Measurements from ENCODE around the gene AK8. TPM values are rescaled to one million over a fixed set of nuclear protein-coding genes. Genes with fewer than 3 reads are reported as not detected.

The AK8 gene
- total and polyA plus RNA-seq, 4 donors, result 2.3 to 5.3 (median 3.9) TPM

DNA sequence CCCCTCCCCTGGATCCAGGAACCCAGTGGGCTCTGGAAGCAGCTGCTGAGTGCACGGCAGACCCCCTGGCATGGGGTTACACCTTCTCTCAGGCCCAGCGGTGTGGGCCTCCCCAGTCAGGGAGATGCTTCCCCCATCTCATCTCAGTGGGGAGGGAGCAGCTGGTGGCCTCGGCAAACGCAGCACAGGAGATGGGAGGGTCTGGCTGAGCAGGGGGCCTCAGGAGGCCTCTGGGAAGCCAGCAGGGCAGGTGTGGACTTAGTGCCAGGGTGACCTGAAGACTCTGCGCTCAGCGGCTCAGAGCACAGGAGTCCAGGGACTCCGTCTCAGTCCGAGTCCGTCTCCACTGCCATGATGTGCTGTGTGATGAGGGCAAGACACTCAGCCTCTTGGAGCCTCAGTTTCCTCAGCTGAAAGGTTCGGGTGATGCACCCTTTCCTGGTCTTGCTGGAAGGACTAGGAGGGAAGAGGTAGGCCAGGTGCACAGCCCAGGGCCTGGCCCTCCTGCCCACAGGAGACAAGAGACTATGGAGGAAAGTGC is 107.2 kb downstream of the AK8 start:
- 77% methylated on average over 8 of the region's 10 CpGs for WGBS (ENCODE audit: insufficient coverage)

DNA sequence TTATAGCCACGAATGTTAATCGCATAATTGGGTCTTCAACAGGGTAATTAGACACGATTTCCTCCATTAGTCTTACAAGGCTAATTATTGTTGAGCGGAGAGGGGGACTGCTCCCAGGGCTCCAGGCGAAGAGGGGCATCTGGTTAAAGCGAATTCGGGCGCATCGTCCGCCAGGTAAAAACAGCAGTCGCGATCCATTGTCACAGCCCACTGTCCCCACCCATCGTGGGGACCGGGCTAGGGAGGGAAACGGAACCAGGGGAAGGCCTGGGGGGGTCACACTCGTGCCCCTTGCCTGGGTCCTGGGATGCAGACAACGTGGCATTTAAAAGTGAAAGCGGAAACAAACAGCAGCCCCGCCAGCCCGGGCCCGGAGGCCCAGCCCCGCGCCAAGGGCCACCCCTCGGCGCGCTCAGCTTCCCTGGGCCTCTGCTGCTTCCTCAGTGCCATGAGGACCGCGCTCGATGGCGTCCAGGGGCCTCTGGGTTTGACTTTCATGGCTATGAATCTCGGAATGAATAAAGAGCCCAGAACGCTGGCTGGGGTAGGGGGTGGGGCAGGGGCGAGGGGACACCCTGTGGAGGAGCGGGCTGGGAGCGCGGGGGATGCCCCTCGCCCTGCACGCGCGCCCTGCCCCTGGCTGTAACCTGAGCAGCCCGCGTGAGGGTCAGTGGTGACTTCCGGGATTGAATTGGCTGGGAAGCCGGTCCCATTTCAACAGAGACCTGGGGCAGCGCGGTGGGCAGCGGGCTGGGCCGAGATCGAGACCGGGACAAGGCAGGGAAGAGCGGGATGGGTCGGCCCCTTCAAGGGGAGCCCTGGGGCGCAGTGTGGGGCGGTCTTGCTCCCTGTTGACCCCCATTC is 107.9 kb downstream of the AK8 start:
- H3K9me3 ChIP-seq (ENCODE audit: control insufficient read depth, insufficient read depth, low read length), result no peaks in the 10 kb centered on the region
- WGBS (ENCODE audit: insufficient coverage), result 6% methylated on average over 49 of the region's 54 CpGs

More for the DNA sequence above, 107.2 kb downstream of the AK8 start:
- Histone ChIP-seq H3K9me3 (ENCODE audit: control insufficient read depth, insufficient read depth, low read length) (no peaks in the 10 kb centered on the region), H3K4me1 (ENCODE audit: control insufficient read depth, insufficient read depth, low read length) (peaks cover 22% of the 10 kb centered on the region), H3K4me3 (ENCODE audit: low read depth, low read length) (peak overlapping the region; percentile 88), H3K27ac (ENCODE audit: low read depth, low read length) (peak overlapping the region; percentile 91), H3K27me3 (ENCODE audit: control insufficient read depth, insufficient read depth, low read length) (no peaks in the 10 kb centered on the region), H3K36me3 (ENCODE audit: control insufficient read depth, insufficient read depth, low read length) (peaks cover 4% of the 10 kb centered on the region)
- DNase-seq (ENCODE audit: low read depth in 4 of 6, low spot score in 6 of 6), result no peak

DNA sequence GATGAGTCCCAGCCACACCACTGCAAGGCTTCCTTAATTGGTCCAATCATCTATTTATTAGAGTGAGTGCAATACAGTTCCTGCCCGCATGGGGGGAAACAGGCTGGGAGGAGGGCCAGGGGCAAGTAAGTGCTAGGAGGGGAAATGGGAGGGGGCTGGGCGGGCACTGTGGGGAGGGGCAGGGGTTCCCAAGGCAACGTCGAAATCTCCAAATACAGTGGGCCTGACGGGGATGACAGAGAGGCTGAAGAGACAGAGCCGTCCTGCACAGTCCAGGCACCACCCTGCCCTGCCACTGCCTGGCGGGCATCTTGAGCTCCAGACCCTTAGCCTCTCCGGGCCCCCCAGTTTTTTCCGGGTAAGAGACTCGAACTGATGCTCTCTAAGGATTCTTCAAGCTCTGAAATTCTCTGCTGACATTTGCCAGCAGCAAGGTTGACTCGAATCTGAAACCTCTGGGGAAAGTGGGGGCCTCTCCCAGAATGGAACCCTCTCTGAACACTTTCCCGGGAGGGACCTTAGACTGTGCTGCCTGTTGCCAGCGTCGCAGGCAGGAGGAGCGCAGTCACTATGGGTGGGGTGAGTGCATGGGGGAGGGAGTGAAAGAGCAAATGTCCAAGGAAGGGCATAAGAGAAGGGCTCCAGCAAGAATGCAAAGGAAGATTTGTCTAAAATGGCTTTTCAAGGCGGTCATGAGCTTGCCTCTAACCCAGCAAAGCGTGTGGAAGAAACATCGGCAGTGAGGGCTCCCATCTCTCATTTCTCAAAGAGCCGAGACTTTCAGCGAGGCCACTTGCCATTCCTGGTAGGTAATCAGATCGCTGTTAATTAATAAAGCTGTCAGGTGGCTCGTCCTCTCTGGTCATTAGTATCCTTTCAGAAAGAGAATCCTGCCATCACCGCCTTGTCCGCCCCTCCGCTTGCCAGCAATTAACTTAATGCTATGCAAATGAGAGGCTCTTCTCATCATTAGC is 108.9 kb downstream of the AK8 start:
- H3K9me3 ChIP-seq (ENCODE audit: control insufficient read depth, insufficient read depth, low read length), result no peaks in the 10 kb centered on the region
- 4% methylated on average over 19 of the region's 25 CpGs for WGBS (ENCODE audit: insufficient coverage)
- H3K27me3 ChIP-seq (ENCODE audit: control insufficient read depth, insufficient read depth, low read length), result no peaks in the 10 kb centered on the region
- H3K4me1 ChIP-seq (ENCODE audit: control insufficient read depth, insufficient read depth, low read length), result peaks cover 21% of the 10 kb centered on the region
- peak overlapping the region; percentile 88 for H3K4me3 ChIP-seq (ENCODE audit: low read depth, low read length)
- H3K36me3 ChIP-seq (ENCODE audit: control insufficient read depth, insufficient read depth, low read length), result peaks cover 4% of the 10 kb centered on the region
- DNase-seq (ENCODE audit: low read depth in 4 of 6, low spot score in 6 of 6), result peak in 3 of 6 donors; percentile 41 to 92 (median 82)
- H3K27ac ChIP-seq (ENCODE audit: low read depth, low read length), result peak overlapping the region; percentile 91

More for the DNA sequence above, 107.9 kb downstream of the AK8 start:
- H3K27ac ChIP-seq (ENCODE audit: low read depth, low read length), result peak overlapping the region; percentile 91
- peak in 3 of 6 donors; percentile 38 to 78 (median 59) for DNase-seq (ENCODE audit: low read depth in 4 of 6, low spot score in 6 of 6)
- H3K4me3 ChIP-seq (ENCODE audit: low read depth, low read length), result peak overlapping the region; percentile 88
- H3K27me3 ChIP-seq (ENCODE audit: control insufficient read depth, insufficient read depth, low read length), result no peaks in the 10 kb centered on the region
- H3K36me3 ChIP-seq (ENCODE audit: control insufficient read depth, insufficient read depth, low read length), result peaks cover 4% of the 10 kb centered on the region
- peaks cover 21% of the 10 kb centered on the region for H3K4me1 ChIP-seq (ENCODE audit: control insufficient read depth, insufficient read depth, low read length)

DNA sequence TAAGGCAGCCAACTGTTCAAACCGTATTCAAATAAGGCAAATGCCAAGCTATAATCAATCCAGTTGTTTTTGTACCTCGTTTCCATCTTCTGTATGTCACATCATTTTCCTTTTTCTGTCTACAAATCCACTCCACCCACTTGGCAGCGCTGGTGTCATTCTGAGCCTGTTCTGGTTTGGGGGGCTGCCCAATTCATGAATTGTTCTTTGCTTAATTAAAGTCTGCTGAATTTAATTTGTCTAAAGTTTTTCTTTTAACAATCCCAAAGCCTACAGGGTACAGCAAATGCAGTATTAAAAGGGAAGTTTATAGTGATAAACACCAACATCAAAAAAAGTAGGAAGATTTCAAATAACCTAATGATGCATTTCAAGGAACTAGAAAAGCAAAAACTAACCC is 114.5 kb downstream of the AK8 start:
- H3K27me3 ChIP-seq (ENCODE audit: control insufficient read depth, insufficient read depth, low read length), result peaks cover 2% of the 10 kb centered on the region
- H3K27ac ChIP-seq (ENCODE audit: low read depth, low read length), result no peak overlapping the region
- no peak overlapping the region for H3K4me3 ChIP-seq (ENCODE audit: low read depth, low read length)
- H3K4me1 ChIP-seq (ENCODE audit: control insufficient read depth, insufficient read depth, low read length), result no peaks in the 10 kb centered on the region
- DNase-seq (ENCODE audit: low read depth in 4 of 6, low spot score in 6 of 6), result no peak
- H3K9me3 ChIP-seq (ENCODE audit: control insufficient read depth, insufficient read depth, low read length), result no peaks in the 10 kb centered on the region
- H3K36me3 ChIP-seq (ENCODE audit: control insufficient read depth, insufficient read depth, low read length), result no peaks in the 10 kb centered on the region
- WGBS (ENCODE audit: insufficient coverage), result 50% methylated on average over 2 of the region's 3 CpGs

DNA sequence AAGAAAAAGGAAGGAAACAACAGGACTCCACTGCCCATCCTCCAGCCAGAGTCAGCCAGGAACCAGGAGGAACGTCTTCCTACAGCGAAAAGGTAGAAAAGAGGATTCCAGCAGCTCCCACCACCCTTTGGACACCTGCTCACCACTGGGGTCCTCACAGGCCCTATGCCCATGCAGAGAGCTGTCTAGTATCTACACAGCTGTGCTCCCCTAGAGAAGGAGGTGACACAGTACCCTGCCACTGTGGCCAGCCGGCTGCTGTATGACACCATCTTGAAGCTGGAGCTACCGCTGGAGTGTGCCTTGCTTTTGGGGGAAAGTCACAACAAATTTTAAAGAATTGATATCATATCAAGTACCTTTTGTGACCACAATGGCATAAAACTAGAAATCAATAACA is 115.2 kb downstream of the AK8 start:
- Histone ChIP-seq H3K4me3 (ENCODE audit: low read depth, low read length) (no peak overlapping the region), H3K9me3 (ENCODE audit: control insufficient read depth, insufficient read depth, low read length) (no peaks in the 10 kb centered on the region), H3K27me3 (ENCODE audit: control insufficient read depth, insufficient read depth, low read length) (peaks cover 2% of the 10 kb centered on the region), H3K36me3 (ENCODE audit: control insufficient read depth, insufficient read depth, low read length) (no peaks in the 10 kb centered on the region), H3K4me1 (ENCODE audit: control insufficient read depth, insufficient read depth, low read length) (no peaks in the 10 kb centered on the region), H3K27ac (ENCODE audit: low read depth, low read length) (no peak overlapping the region)
- WGBS (ENCODE audit: insufficient coverage), result 89% methylated on average over 2 of the region's 4 CpGs
- no peak for DNase-seq (ENCODE audit: low read depth in 4 of 6, low spot score in 6 of 6)

DNA sequence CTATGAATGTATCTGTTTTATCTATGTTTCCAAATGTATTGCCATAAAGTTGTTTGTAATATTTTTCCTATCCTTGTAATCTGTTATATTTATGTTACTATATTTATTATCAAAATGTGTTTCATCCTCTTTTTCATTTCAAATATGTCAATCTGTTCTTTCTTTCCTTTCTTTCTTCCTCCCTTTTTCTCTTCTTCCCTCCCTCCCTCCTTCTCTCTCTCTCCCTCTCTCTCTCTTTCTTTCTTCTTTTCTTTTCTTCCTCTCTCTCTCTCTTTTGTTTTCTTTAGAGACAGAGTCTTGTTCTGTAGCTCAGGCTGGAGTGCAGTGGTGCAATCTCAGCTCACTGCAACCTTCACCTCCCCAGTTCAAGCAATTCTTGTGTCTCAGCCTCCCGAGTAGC is 116.5 kb downstream of the AK8 start:
- peaks cover 2% of the 10 kb centered on the region for H3K27me3 ChIP-seq (ENCODE audit: control insufficient read depth, insufficient read depth, low read length)
- H3K9me3 ChIP-seq (ENCODE audit: control insufficient read depth, insufficient read depth, low read length), result no peaks in the 10 kb centered on the region
- H3K4me3 ChIP-seq (ENCODE audit: low read depth, low read length), result no peak overlapping the region
- no peak for DNase-seq (ENCODE audit: low read depth in 4 of 6, low spot score in 6 of 6)
- WGBS (ENCODE audit: insufficient coverage), result no CpG with 5 or more reads among the region's 1 CpG
- H3K36me3 ChIP-seq (ENCODE audit: control insufficient read depth, insufficient read depth, low read length), result no peaks in the 10 kb centered on the region
- no peak overlapping the region for H3K27ac ChIP-seq (ENCODE audit: low read depth, low read length)
- peaks cover 4% of the 10 kb centered on the region for H3K4me1 ChIP-seq (ENCODE audit: control insufficient read depth, insufficient read depth, low read length)

DNA sequence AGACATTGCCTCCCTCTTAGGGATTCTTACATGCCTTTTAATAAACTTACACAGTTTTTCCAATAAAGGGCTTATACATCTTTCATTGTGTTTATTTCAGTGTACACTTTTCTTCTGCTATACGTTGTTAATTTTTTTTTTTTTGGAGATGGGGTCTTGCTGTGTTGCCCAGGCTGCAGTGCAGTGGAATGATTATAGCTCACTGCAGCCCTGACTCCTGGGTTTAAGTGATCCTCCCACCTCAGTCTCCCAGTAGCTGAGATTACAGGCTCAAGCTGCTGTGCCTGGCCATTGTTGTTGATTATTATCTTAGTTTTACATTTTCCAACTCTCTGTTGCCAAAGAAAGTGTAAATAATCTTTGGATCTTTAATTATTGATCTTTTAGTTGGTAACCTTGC is 118.0 kb downstream of the AK8 start:
- WGBS (ENCODE audit: insufficient coverage), result no CpG with 5 or more reads among the region's 1 CpG
- no peak overlapping the region for H3K27ac ChIP-seq (ENCODE audit: low read depth, low read length)
- no peaks in the 10 kb centered on the region for H3K36me3 ChIP-seq (ENCODE audit: control insufficient read depth, insufficient read depth, low read length)
- peaks cover 2% of the 10 kb centered on the region for H3K27me3 ChIP-seq (ENCODE audit: control insufficient read depth, insufficient read depth, low read length)
- peaks cover 10% of the 10 kb centered on the region for H3K4me1 ChIP-seq (ENCODE audit: control insufficient read depth, insufficient read depth, low read length)
- H3K9me3 ChIP-seq (ENCODE audit: control insufficient read depth, insufficient read depth, low read length), result no peaks in the 10 kb centered on the region
- DNase-seq (ENCODE audit: low read depth in 4 of 6, low spot score in 6 of 6), result no peak
- H3K4me3 ChIP-seq (ENCODE audit: low read depth, low read length), result no peak overlapping the region

DNA sequence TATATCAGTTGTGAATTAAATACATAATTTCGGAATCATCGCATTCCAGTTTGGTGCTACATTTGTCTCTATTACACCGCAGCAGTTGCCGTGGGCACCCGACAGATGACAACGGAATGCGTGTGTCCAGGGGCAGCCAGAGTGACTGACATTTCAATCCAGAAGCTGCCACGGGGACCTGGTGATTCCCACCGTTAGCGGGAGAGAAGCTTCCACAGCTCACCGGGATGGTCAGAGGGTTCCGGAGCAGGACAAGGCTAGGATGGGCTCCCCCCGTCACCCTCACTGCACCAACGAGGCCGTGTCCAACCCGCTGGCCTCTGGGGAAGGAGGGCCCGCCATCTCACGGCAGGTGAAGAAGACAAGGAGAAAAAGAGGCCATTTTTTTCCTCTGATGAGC is 121.1 kb downstream of the AK8 start:
- H3K27ac ChIP-seq (ENCODE audit: low read depth, low read length), result no peak overlapping the region
- no peaks in the 10 kb centered on the region for H3K27me3 ChIP-seq (ENCODE audit: control insufficient read depth, insufficient read depth, low read length)
- no peaks in the 10 kb centered on the region for H3K9me3 ChIP-seq (ENCODE audit: control insufficient read depth, insufficient read depth, low read length)
- DNase-seq (ENCODE audit: low read depth in 4 of 6, low spot score in 6 of 6), result no peak
- 55% methylated on average over 18 of the region's 18 CpGs for WGBS (ENCODE audit: insufficient coverage)
- H3K4me1 ChIP-seq (ENCODE audit: control insufficient read depth, insufficient read depth, low read length), result peaks cover 19% of the 10 kb centered on the region
- H3K4me3 ChIP-seq (ENCODE audit: low read depth, low read length), result no peak overlapping the region
- H3K36me3 ChIP-seq (ENCODE audit: control insufficient read depth, insufficient read depth, low read length), result no peaks in the 10 kb centered on the region

DNA sequence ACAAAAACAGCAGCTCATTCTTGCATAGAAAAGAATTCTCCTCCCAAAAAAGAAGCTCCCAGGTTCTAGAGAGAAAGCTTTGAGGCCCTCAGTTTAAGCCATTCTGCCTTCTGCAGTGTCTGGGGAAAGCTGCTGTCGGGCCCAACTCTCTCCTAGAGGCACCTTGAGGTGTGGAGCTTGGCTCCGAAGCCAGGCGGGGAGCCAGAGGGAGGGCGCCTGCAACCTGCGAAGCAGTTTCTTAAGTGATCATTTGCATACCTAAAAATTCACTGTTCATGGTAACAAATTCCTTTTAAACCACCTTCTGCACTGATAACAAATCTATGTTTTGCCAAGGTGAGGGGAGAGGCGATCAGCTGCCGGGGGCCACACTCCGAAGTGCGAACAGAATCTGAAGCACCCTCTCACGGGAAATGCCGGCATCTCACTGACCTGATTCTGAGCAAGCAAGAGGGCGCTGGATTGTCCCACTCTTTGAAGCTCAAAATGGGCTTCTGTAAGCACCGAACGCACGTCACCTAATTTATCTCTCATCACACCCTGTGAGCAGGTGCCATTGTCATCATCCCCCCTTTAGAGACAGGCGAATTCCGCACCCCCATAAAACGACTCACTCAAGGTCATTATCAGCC is 121.8 kb downstream of the AK8 start:
- H3K4me3 ChIP-seq (ENCODE audit: low read depth, low read length), result no peak overlapping the region
- no peaks in the 10 kb centered on the region for H3K27me3 ChIP-seq (ENCODE audit: control insufficient read depth, insufficient read depth, low read length)
- no peaks in the 10 kb centered on the region for H3K9me3 ChIP-seq (ENCODE audit: control insufficient read depth, insufficient read depth, low read length)
- WGBS (ENCODE audit: insufficient coverage), result 48% methylated on average over 18 of the region's 18 CpGs
- H3K36me3 ChIP-seq (ENCODE audit: control insufficient read depth, insufficient read depth, low read length), result no peaks in the 10 kb centered on the region
- peak in 2 of 6 donors; percentile 42 to 43 for DNase-seq (ENCODE audit: low read depth in 4 of 6, low spot score in 6 of 6)
- H3K4me1 ChIP-seq (ENCODE audit: control insufficient read depth, insufficient read depth, low read length), result peaks cover 19% of the 10 kb centered on the region
- H3K27ac ChIP-seq (ENCODE audit: low read depth, low read length), result no peak overlapping the region
